HCT116 (cell line): ENCODE measurements around the gene NHLRC4. TPM values are rescaled to one million over a fixed set of nuclear protein-coding genes. Genes with fewer than 3 reads are reported as not detected.

Experiments used
- ATAC-seq: fragments of 200-7000 bp; cut with Tn5 transposase; 2 replicates; pipeline ENCODE4 v1.9.1; 2020; ENCODE audit warnings: mild to moderate bottlenecking, moderate library complexity
- BruUV-seq: library from RNA; stranded (reverse); fragments of 400-500 nt; replicated peaks from 2 replicates; lab custom pipeline; 2021; lab: Mats Ljungman, UMichigan
- CTCF ChIA-PET: fragments of 300-600 bp; sonication (Branson Sonifier 250); formaldehyde crosslinking; loops from one replicate; lab custom pipeline; 2021; ENCODE audit warnings: antibody characterized with exemption; lab: Charles Lee
- POLR2A ChIA-PET: fragments of 300-600, 350-600 bp; sonication (Branson Sonifier 250); formaldehyde crosslinking; loops from one replicate; lab custom pipeline; 2021; ENCODE audit warnings: antibody characterized with exemption; lab: Charles Lee
- RAD21 ChIA-PET, 2 experiments: fragments of 300-600 bp; sonication (Branson Sonifier 250); formaldehyde crosslinking; loops; one replicate each; lab custom pipeline; 2023; ENCODE audit warnings: low total read pairs in 2 of 2; ENCODE audit not compliant: uncharacterized antibody in 2 of 2, unreplicated experiment in 2 of 2, low non-redundant PET in 1 of 2; lab: Charles Lee
- DNase-seq: peaks from one replicate; pipeline ENCODE4 v3.0.0-alpha.2; 2010; ENCODE audit warnings: low read depth, low spot score
- H2AFZ ChIP-seq: fragments of 200-600 bp; shearing (Covaris generic), sonication (generic); 2 replicates; pipeline ENCODE4 v1.6.1; 2017; ENCODE audit warnings: low read depth, mixed run types, mixed read lengths, antibody characterized with exemption, low read length; ENCODE audit not compliant: poor library complexity, severe bottlenecking
- H3K27ac ChIP-seq: 2 replicates; pipeline ENCODE4 v1.5.1; 2012; ENCODE audit warnings: low read depth, low read length
- H3K27me3 ChIP-seq: fragments of 200-600 bp; sonication (generic); 2 replicates; pipeline ENCODE4 v1.6.1; 2016; ENCODE audit warnings: mixed run types, low read length, mixed read lengths; ENCODE audit not compliant: insufficient read depth
- H3K36me3 ChIP-seq, 2 experiments: fragments of 200-500 bp in 1 of 2; fragments of 200-600 bp in 1 of 2; sonication (Bioruptor generic) in 1 of 2; sonication (generic) in 1 of 2; 2 replicates each; pipeline versions ENCODE4 v1.5.1 to v1.6.1; 2014 to 2016; ENCODE audit warnings: low read length in 2 of 2, inconsistent platforms in 1 of 2, mixed read lengths in 1 of 2, mixed run types in 1 of 2; ENCODE audit not compliant: insufficient read depth in 2 of 2, control insufficient read depth in 1 of 2
- H3K4me1 ChIP-seq, 2 experiments: fragments of 200-600 bp in 1 of 2; sonication (generic) in 1 of 2; 2 replicates each; pipeline versions ENCODE4 v1.5.1 to v1.6.1; 2012 to 2017; ENCODE audit warnings: low read length in 2 of 2, inconsistent platforms in 1 of 2, mild to moderate bottlenecking in 1 of 2, mixed read lengths in 1 of 2, mixed run types in 1 of 2, moderate library complexity in 1 of 2; ENCODE audit not compliant: insufficient read depth in 2 of 2, control insufficient read depth in 1 of 2
- H3K4me2 ChIP-seq: fragments of 200-600 bp; sonication (generic); 2 replicates; pipeline ENCODE4 v1.6.1; 2017; ENCODE audit warnings: mixed run types, low read length, mixed read lengths
- H3K4me3 ChIP-seq, 2 experiments: fragments of 200-600 bp in 1 of 2; sonication (generic) in 1 of 2; replicated peaks in 1 of 2; 2 replicates each; pipeline ENCODE4 v1.5.1; 2011 to 2016; ENCODE audit warnings: low read length in 2 of 2, control low read depth in 1 of 2, low read depth in 1 of 2, mild to moderate bottlenecking in 1 of 2, mixed read lengths in 1 of 2, mixed run types in 1 of 2
- H3K79me2 ChIP-seq: fragments of 200-600 bp; sonication (generic); 2 replicates; pipeline ENCODE4 v1.6.1; 2017; ENCODE audit warnings: mild to moderate bottlenecking, mixed run types, low read length, moderate library complexity, mixed read lengths; ENCODE audit not compliant: insufficient read depth
- H3K9ac ChIP-seq: fragments of 200-600 bp; sonication (generic); 2 replicates; pipeline ENCODE4 v1.6.1; 2016; ENCODE audit warnings: low read length, mixed read lengths
- H3K9me2 ChIP-seq: fragments of 200-600 bp; sonication (generic), shearing (Covaris generic); 2 replicates; pipeline ENCODE4 v1.6.1; 2017; ENCODE audit warnings: mixed run types, mild to moderate bottlenecking, moderate library complexity; ENCODE audit not compliant: insufficient read depth
- H3K9me3 ChIP-seq, 2 experiments: fragments of 200-500 bp in 1 of 2; fragments of 200-600 bp in 1 of 2; sonication (Bioruptor generic) in 1 of 2; sonication (generic) in 1 of 2; 2 replicates each; pipeline ENCODE4 v1.6.1; 2014 to 2017; ENCODE audit warnings: low read length in 2 of 2, mixed read lengths in 2 of 2, inconsistent platforms in 1 of 2, low read depth in 1 of 2, mild to moderate bottlenecking in 1 of 2, mixed run types in 1 of 2, moderate library complexity in 1 of 2; ENCODE audit not compliant: control insufficient read depth in 1 of 2, insufficient read depth in 1 of 2
- H4K20me1 ChIP-seq: fragments of 200-600 bp; sonication (generic), shearing (Covaris generic); 2 replicates; pipeline ENCODE4 v1.6.1; 2017; ENCODE audit warnings: mixed run types, mild to moderate bottlenecking, moderate library complexity; ENCODE audit not compliant: insufficient read depth
- CBX3 ChIP-seq: IDR thresholded peaks from 2 replicates; pipeline ENCODE4 v1.6.1; 2012; ENCODE audit warnings: low read depth
- CEBPB ChIP-seq: IDR thresholded peaks from 2 replicates; pipeline ENCODE4 v1.6.1; 2012; ENCODE audit warnings: low read depth
- ELF1 ChIP-seq: IDR thresholded peaks from 2 replicates; pipeline ENCODE4 v1.6.1; 2012; ENCODE audit warnings: low read depth, borderline replicate concordance
- EZH2phosphoT487 ChIP-seq: fragments of 200-600 bp; IDR thresholded peaks from 2 replicates; pipeline ENCODE4 v1.6.1; 2018; ENCODE audit warnings: antibody characterized with exemption, borderline replicate concordance
- RAD21 ChIP-seq: IDR thresholded peaks from 2 replicates; pipeline ENCODE4 v1.6.1; 2012; ENCODE audit warnings: low read depth, mild to moderate bottlenecking
- YY1 ChIP-seq: IDR thresholded peaks from 2 replicates; pipeline ENCODE4 v1.6.1; 2011; ENCODE audit warnings: low read length, low read depth, moderate library complexity, mild to moderate bottlenecking; ENCODE audit not compliant: insufficient replicate concordance; ENCODE audit errors: extremely low read depth
- ZFX ChIP-seq: fragments of 450-650 bp; IDR thresholded peaks from 2 replicates; pipeline ENCODE4 v1.6.1; 2017
- ZNF274 ChIP-seq: fragments of 200-500 bp; sonication (Bioruptor generic); IDR thresholded peaks from 2 replicates; pipeline ENCODE4 v1.6.1; 2014; ENCODE audit warnings: mild to moderate bottlenecking, low read depth, low read length, inconsistent platforms
- intact Hi-C: fragments of 100-400 bp; cut with micrococcal nuclease; formaldehyde crosslinking; loops from 2 replicates; pipeline ENCODE4 v1.10.0; 2022
- total RNA-seq: library from RNA; stranded (reverse); gene quantifications from one replicate; pipeline ENCODE4 v1.2.1, GENCODE V29; 2021; ENCODE audit not compliant: unreplicated experiment
- TF ChIP-seq, protein P1 (sequence below): IDR thresholded peaks from 2 replicates; pipeline ENCODE4 v1.6.1; 2012
- TF ChIP-seq, protein P2 (sequence below), 3 experiments: fragments of 200-600 bp in 1 of 3; sonication (generic) in 1 of 3; IDR thresholded peaks in 2 of 3; conservative IDR thresholded peaks in 1 of 3; 2 replicates each; pipeline ENCODE4 v1.5.1; 2012 to 2017; ENCODE audit warnings: low read depth in 2 of 3, low read length in 2 of 3, antibody characterized with exemption in 1 of 3, borderline replicate concordance in 1 of 3, control low read depth in 1 of 3, mild to moderate bottlenecking in 1 of 3, mixed read lengths in 1 of 3, mixed run types in 1 of 3, moderate library complexity in 1 of 3; ENCODE audit not compliant: insufficient read depth in 1 of 3

Gene NHLRC4
- total RNA-seq, 1 experiment from 2014 or later, result 0.22 TPM

DNA sequence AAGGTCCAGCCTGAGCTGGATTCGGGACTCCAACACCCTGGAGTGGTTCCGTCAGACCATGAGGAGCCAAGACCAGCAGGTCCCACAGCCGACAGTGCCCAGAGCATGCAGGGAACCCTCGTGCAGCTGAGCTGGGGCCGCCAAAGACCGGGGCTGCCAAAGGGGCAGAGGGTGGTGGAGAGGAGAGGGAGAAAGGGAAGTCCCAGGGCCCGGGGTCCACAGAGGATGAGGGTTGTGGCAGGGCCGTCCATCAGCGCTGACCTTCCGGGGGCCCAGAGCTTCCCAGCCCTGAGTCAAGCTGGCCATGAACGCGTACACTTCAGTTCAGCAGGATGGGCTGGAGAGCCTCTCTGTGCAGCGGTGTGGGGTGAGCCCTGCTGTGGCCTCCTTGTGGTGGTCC is 46.0 kb upstream of the NHLRC4 start:
- TF ChIP-seq ZNF274 (no peak), ZFX (no peak), YY1 (no peak), CBX3 (no peak), CEBPB (no peak), ELF1 (no peak), EZH2phosphoT487 (no peak)
- TF ChIP-seq, protein P1, sequence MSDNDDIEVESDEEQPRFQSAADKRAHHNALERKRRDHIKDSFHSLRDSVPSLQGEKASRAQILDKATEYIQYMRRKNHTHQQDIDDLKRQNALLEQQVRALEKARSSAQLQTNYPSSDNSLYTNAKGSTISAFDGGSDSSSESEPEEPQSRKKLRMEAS, result no peak
- TF ChIP-seq, all 23 proteins: peak for 0

GRCh38 chr16:521381-522210 is 45.2 kb upstream of the NHLRC4 start:
- no TSS peak for BruUV-seq
- H3K79me2 ChIP-seq, result peaks cover 8% of the 10 kb centered on the region
- H4K20me1 ChIP-seq, result no peaks in the 10 kb centered on the region
- ChIA-PET POLR2A (no interaction called here), RAD21 (no interaction called here), CTCF (no interaction called here)
- H2AFZ ChIP-seq, result no peak overlapping the region
- H3K4me2 ChIP-seq, result no peak overlapping the region
- no peak overlapping the region for H3K27ac ChIP-seq
- intact Hi-C loops, result no loop called here
- H3K36me3 ChIP-seq, result no peaks in the 10 kb centered on the region; a peak in 1 of 4 replicates
- ATAC-seq (peak; percentile 21; the same call in 1 of the 2 replicates), DNase-seq (no peak)
- no peaks in the 10 kb centered on the region for H3K27me3 ChIP-seq
- no peak overlapping the region for H3K4me3 ChIP-seq
- H3K4me1 ChIP-seq, result peaks cover 14 to 23% of the 10 kb centered on the region in 2 experiments
- TF ChIP-seq RAD21 (peak; percentile 45), YY1 (no peak), ZFX (no peak)
- TF ChIP-seq, protein P2, sequence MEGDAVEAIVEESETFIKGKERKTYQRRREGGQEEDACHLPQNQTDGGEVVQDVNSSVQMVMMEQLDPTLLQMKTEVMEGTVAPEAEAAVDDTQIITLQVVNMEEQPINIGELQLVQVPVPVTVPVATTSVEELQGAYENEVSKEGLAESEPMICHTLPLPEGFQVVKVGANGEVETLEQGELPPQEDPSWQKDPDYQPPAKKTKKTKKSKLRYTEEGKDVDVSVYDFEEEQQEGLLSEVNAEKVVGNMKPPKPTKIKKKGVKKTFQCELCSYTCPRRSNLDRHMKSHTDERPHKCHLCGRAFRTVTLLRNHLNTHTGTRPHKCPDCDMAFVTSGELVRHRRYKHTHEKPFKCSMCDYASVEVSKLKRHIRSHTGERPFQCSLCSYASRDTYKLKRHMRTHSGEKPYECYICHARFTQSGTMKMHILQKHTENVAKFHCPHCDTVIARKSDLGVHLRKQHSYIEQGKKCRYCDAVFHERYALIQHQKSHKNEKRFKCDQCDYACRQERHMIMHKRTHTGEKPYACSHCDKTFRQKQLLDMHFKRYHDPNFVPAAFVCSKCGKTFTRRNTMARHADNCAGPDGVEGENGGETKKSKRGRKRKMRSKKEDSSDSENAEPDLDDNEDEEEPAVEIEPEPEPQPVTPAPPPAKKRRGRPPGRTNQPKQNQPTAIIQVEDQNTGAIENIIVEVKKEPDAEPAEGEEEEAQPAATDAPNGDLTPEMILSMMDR (IDR thresholded peaks at IDR 0.05 in 2 of 3, conservative IDR thresholded peaks at IDR 0.05 in 1 of 3; ENCODE audit: borderline replicate concordance in 1 of 3, insufficient read depth in 1 of 3, low read depth in 2 of 3, low read length in 2 of 3), result peak; percentile 5 to 21 (median 17); a peak in 2 of 6 replicates
- no peak overlapping the region for H3K9ac ChIP-seq
- no peaks in the 10 kb centered on the region for H3K9me2 ChIP-seq
- no peaks in the 10 kb centered on the region for H3K9me3 ChIP-seq

More for the DNA sequence above, 46.0 kb upstream of the NHLRC4 start:
- H4K20me1 ChIP-seq, result no peaks in the 10 kb centered on the region
- DNase-seq, result no peak
- no peak overlapping the region for H3K4me3 ChIP-seq
- no peak overlapping the region for H3K4me2 ChIP-seq
- H3K9me2 ChIP-seq, result no peaks in the 10 kb centered on the region
- BruUV-seq, result no TSS peak
- CTCF ChIA-PET, result no interaction called here
- H3K27me3 ChIP-seq, result no peaks in the 10 kb centered on the region
- H2AFZ ChIP-seq, result no peak overlapping the region
- RAD21 ChIA-PET, result no interaction called here
- intact Hi-C loops, result no loop called here
- H3K9ac ChIP-seq, result no peak overlapping the region
- no peaks in the 10 kb centered on the region for H3K9me3 ChIP-seq
- H3K79me2 ChIP-seq, result peaks cover under 1% of the 10 kb centered on the region; the same call in 1 of the 2 replicates
- no peaks in the 10 kb centered on the region; a peak in 1 of 4 replicates for H3K36me3 ChIP-seq
- H3K27ac ChIP-seq, result no peak overlapping the region
- POLR2A ChIA-PET, result no interaction called here
- peaks cover 13 to 15% of the 10 kb centered on the region in 2 experiments for H3K4me1 ChIP-seq
- no peak for ATAC-seq
